Gastroesophageal sphincter (tissue), 3 donors: ENCODE results near the gene UNC5A.
A peak's percentile ranks its signal among the peaks of the same experiment; 100 is the strongest.

Experiments
- EP300 ChIP-seq: sonication (generic); formaldehyde crosslinking; IDR thresholded peaks from one replicate; pipeline ENCODE4 v1.6.1; 2017; ENCODE audit warnings: antibody characterized with exemption, mild to moderate bottlenecking
- POLR2A ChIP-seq, 2 donors: fragments of 450-650 bp; IDR thresholded peaks; one replicate each; pipeline ENCODE4 v1.6.1; 2017; ENCODE audit warnings: antibody characterized with exemption in 2 of 2, mild to moderate bottlenecking in 2 of 2, moderate library complexity in 1 of 2
- TF ChIP-seq, protein P1 (sequence below), 4 experiments: fragments of 200-600 bp in 2 of 4; fragments of 450-650 bp in 2 of 4; sonication (generic) in 1 of 4; IDR thresholded peaks; one replicate each; pipeline ENCODE4 v1.5.1; 2017 to 2019; ENCODE audit warnings: antibody characterized with exemption in 4 of 4, mild to moderate bottlenecking in 2 of 4, moderate library complexity in 2 of 4

DNA sequence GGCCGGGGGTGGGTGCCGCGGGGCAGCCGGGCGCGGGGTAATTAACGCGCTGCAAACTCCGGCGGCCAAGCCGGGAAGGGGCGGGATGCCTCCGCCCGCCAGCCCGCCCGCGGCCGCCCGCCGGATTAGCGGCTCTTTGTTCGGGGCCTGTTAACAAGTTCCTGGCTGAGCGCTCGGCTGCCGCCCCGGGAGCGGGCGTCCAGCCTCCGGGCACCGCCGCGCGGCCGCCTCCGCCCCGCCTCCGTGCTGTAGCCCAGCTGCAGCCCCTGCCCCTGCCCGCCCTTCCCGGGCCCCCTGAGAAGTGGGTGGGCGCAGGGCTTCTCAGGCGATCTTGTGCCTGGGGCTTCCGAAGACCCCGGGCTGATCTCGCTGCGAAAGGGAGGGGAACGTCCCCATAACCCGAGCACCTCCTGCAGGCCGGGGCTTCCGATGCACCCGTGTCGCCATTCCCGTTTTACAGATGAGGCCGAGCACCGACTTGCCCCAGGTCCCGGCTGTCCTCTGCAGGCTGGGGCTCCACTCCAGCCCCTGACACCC is 7.5 kb downstream of the UNC5A start:
- TF ChIP-seq, protein P1, sequence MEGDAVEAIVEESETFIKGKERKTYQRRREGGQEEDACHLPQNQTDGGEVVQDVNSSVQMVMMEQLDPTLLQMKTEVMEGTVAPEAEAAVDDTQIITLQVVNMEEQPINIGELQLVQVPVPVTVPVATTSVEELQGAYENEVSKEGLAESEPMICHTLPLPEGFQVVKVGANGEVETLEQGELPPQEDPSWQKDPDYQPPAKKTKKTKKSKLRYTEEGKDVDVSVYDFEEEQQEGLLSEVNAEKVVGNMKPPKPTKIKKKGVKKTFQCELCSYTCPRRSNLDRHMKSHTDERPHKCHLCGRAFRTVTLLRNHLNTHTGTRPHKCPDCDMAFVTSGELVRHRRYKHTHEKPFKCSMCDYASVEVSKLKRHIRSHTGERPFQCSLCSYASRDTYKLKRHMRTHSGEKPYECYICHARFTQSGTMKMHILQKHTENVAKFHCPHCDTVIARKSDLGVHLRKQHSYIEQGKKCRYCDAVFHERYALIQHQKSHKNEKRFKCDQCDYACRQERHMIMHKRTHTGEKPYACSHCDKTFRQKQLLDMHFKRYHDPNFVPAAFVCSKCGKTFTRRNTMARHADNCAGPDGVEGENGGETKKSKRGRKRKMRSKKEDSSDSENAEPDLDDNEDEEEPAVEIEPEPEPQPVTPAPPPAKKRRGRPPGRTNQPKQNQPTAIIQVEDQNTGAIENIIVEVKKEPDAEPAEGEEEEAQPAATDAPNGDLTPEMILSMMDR (IDR thresholded peaks at IDR 0.05) = peak in 1 of 4 experiments; percentile 22
- TF ChIP-seq EP300 = no peak
- TF ChIP-seq POLR2A (IDR thresholded peaks at IDR 0.05) = no peak
